Activated CD8-positive, alpha-beta T cell treated with anti-CD3 and anti-CD28 coated beads, Interleukin-2, amount 10 ng/mL, durations not matched to agents 7 days and 5 days (primary cell): ENCODE results near the gene STEAP1. TPM values are rescaled to one million over a fixed set of nuclear protein-coding genes. Genes with fewer than 3 reads are reported as not detected.
"Not testable (repeated sequence)": the region's sequence is repeated elsewhere in the genome, so short reads cannot be mapped to it uniquely, and the experiment has no call there.

Source experiments
- ATAC-seq: fragments of 150-1000 bp; cut with Tn5 transposase; one replicate; pipeline ENCODE4 v1.10.0; 2021; ENCODE audit warnings: moderate library complexity
- CTCF ChIA-PET: fragments of 350-600 bp; sonication (Branson Sonifier 250); formaldehyde crosslinking; loops from one replicate; lab custom pipeline; 2021; ENCODE audit warnings: antibody characterized with exemption; lab: Charles Lee
- POLR2A ChIA-PET: fragments of 350-600 bp; sonication (Branson Sonifier 250); formaldehyde crosslinking; loops from one replicate; lab custom pipeline; 2021; ENCODE audit warnings: antibody characterized with exemption; lab: Charles Lee
- DNase-seq: peaks from one replicate; pipeline ENCODE4 v3.0.0-alpha.2; 2020
- H3K27ac Mint-ChIP-seq: one replicate; pipeline ENCODE4 v1.8.0; 2021; ENCODE audit warnings: mild to moderate bottlenecking, mixed read lengths
- H3K27me3 Mint-ChIP-seq: one replicate; pipeline ENCODE4 v1.8.0; 2021; ENCODE audit warnings: low read depth, mixed read lengths
- H3K36me3 Mint-ChIP-seq: one replicate; pipeline ENCODE4 v1.8.0; 2021; ENCODE audit warnings: low read depth, mixed read lengths
- H3K4me1 Mint-ChIP-seq: one replicate; pipeline ENCODE4 v1.8.0; 2021; ENCODE audit warnings: low read depth, mixed read lengths
- H3K4me3 Mint-ChIP-seq: one replicate; pipeline ENCODE4 v1.8.0; 2021; ENCODE audit warnings: mild to moderate bottlenecking, mixed read lengths
- H3K9me3 Mint-ChIP-seq: one replicate; pipeline ENCODE4 v1.8.0; 2022; ENCODE audit warnings: mixed read lengths; ENCODE audit not compliant: insufficient read depth
- total RNA-seq, 2 experiments: library from RNA; stranded (reverse); gene quantifications; one replicate each; pipeline ENCODE4 v1.2.3, GENCODE V29; 2021

The STEAP1 gene
- total RNA-seq, 2 experiments from 2014 or later, result not detected

- H3K27ac Mint-ChIP-seq, result no peak overlapping the region
- CTCF ChIA-PET, result interaction anchor here (1.1 to 1.7 kb wide), 3 partner anchors 56 to 273 kb away, joined by 4 to 26 read pairs (median 5); partner anchors contain the start of gene STEAP2
- ATAC-seq (no peak), DNase-seq (no peak)
- H3K36me3 Mint-ChIP-seq, result no peaks in the 10 kb centered on the region
- H3K27me3 Mint-ChIP-seq, result peaks cover 22% of the 10 kb centered on the region
- POLR2A ChIA-PET, result no interaction called here
- no peak overlapping the region for H3K4me3 Mint-ChIP-seq
- no peaks in the 10 kb centered on the region for H3K9me3 Mint-ChIP-seq
- peaks cover 5% of the 10 kb centered on the region for H3K4me1 Mint-ChIP-seq
Measured at GRCh38 chr7:90155206-90155605, 937 bp downstream of the STEAP1 start.

GRCh38 chr7:90157331-90157730, 3.1 kb downstream of the STEAP1 start:
- H3K36me3 Mint-ChIP-seq, H3K4me1 Mint-ChIP-seq, H3K27ac Mint-ChIP-seq, H3K9me3 Mint-ChIP-seq, H3K4me3 Mint-ChIP-seq, ATAC-seq, DNase-seq, POLR2A ChIA-PET, CTCF ChIA-PET: not testable (repeated sequence)
- H3K27me3 Mint-ChIP-seq, result peaks cover 22% of the 10 kb centered on the region

GRCh38 chr7:90157761-90158350, 3.6 kb downstream of the STEAP1 start:
- CTCF ChIA-PET, result not testable (repeated sequence)

GRCh38 chr7:90163534-90163933, 9.3 kb downstream of the STEAP1 start:
- no peak for ATAC-seq
- no peak overlapping the region for H3K4me3 Mint-ChIP-seq
- no peaks in the 10 kb centered on the region for H3K9me3 Mint-ChIP-seq

More at GRCh38 chr7:90157761-90158350, 3.6 kb downstream of the STEAP1 start:
- POLR2A ChIA-PET, H3K27ac Mint-ChIP-seq, H3K4me3 Mint-ChIP-seq, H3K36me3 Mint-ChIP-seq, DNase-seq, ATAC-seq, H3K9me3 Mint-ChIP-seq, H3K4me1 Mint-ChIP-seq: not testable (repeated sequence)
- H3K27me3 Mint-ChIP-seq, result peaks cover 23% of the 10 kb centered on the region

GRCh38 chr7:90165724-90166123, 11.5 kb downstream of the STEAP1 start:
- Mint-ChIP-seq H3K4me1 (no peaks in the 10 kb centered on the region), H3K27me3 (peaks cover 24% of the 10 kb centered on the region), H3K9me3 (no peaks in the 10 kb centered on the region), H3K27ac (no peak overlapping the region), H3K4me3 (no peak overlapping the region), H3K36me3 (no peaks in the 10 kb centered on the region)
- POLR2A ChIA-PET, result no interaction called here
- CTCF ChIA-PET, result interaction anchor here (1.1 to 1.7 kb wide), 2 partner anchors 46 to 262 kb away, joined by 4 to 10 read pairs; partner anchors contain the start of gene STEAP2
- no peak for DNase-seq
- no peak for ATAC-seq

More at GRCh38 chr7:90163534-90163933, 9.3 kb downstream of the STEAP1 start:
- no peak for DNase-seq
- Mint-ChIP-seq H3K36me3 (no peaks in the 10 kb centered on the region), H3K4me1 (no peaks in the 10 kb centered on the region), H3K27ac (no peak overlapping the region), H3K27me3 (peaks cover 22% of the 10 kb centered on the region)
- POLR2A ChIA-PET, result no interaction called here
- CTCF ChIA-PET, result interaction anchor here (1.9 kb wide), 1 partner anchor 264 kb away, joined by 4 read pairs; no protein-coding TSS in a partner anchor

GRCh38 chr7:90166153-90166552, 11.9 kb downstream of the STEAP1 start:
- POLR2A ChIA-PET, result no interaction called here
- Mint-ChIP-seq H3K36me3 (no peaks in the 10 kb centered on the region), H3K4me1 (no peaks in the 10 kb centered on the region), H3K27me3 (peaks cover 28% of the 10 kb centered on the region), H3K9me3 (no peaks in the 10 kb centered on the region), H3K4me3 (no peak overlapping the region), H3K27ac (no peak overlapping the region)
- DNase-seq (no peak), ATAC-seq (no peak)
- CTCF ChIA-PET, result interaction anchor here (1.1 to 1.7 kb wide), 2 partner anchors 45 to 262 kb away, joined by 4 to 10 read pairs; partner anchors contain the start of gene STEAP2

- H3K36me3 Mint-ChIP-seq, result no peaks in the 10 kb centered on the region
- no peak for ATAC-seq
- no peak for DNase-seq
- H3K4me3 Mint-ChIP-seq, result no peak overlapping the region
- H3K9me3 Mint-ChIP-seq, result no peaks in the 10 kb centered on the region
- peaks cover 30% of the 10 kb centered on the region for H3K27me3 Mint-ChIP-seq
- H3K4me1 Mint-ChIP-seq, result no peaks in the 10 kb centered on the region
- POLR2A ChIA-PET, result no interaction called here
- H3K27ac Mint-ChIP-seq, result no peak overlapping the region
- CTCF ChIA-PET, result interaction anchor here (1.2 kb wide), 1 partner anchor 288 kb away, joined by 3 read pairs; no protein-coding TSS in a partner anchor
Measured at GRCh38 chr7:90167361-90167760, 13.1 kb downstream of the STEAP1 start.

GRCh38 chr7:90169891-90170290, 15.6 kb downstream of the STEAP1 start:
- ATAC-seq (no peak), DNase-seq (no peak)
- ChIA-PET CTCF (no interaction called here), POLR2A (no interaction called here)
- no peak overlapping the region for H3K27ac Mint-ChIP-seq
- H3K27me3 Mint-ChIP-seq, result peaks cover 15% of the 10 kb centered on the region
- H3K9me3 Mint-ChIP-seq, result peaks cover under 1% of the 10 kb centered on the region
- H3K4me1 Mint-ChIP-seq, result peaks cover 6% of the 10 kb centered on the region
- H3K36me3 Mint-ChIP-seq, result no peaks in the 10 kb centered on the region
- no peak overlapping the region for H3K4me3 Mint-ChIP-seq

GRCh38 chr7:90172121-90172520, 17.9 kb downstream of the STEAP1 start:
- CTCF ChIA-PET, result no interaction called here
- H3K36me3 Mint-ChIP-seq, result peaks cover under 1% of the 10 kb centered on the region

GRCh38 chr7:90172624-90173023, 18.4 kb downstream of the STEAP1 start:
- Mint-ChIP-seq H3K27ac (no peak overlapping the region), H3K4me1 (peaks cover 6% of the 10 kb centered on the region), H3K9me3 (peaks cover 10% of the 10 kb centered on the region), H3K36me3 (peaks cover 3% of the 10 kb centered on the region), H3K4me3 (no peak overlapping the region), H3K27me3 (peaks cover 7% of the 10 kb centered on the region)
- POLR2A ChIA-PET, result no interaction called here
- CTCF ChIA-PET, result no interaction called here
- DNase-seq (no peak), ATAC-seq (no peak)

More at GRCh38 chr7:90172121-90172520, 17.9 kb downstream of the STEAP1 start:
- POLR2A ChIA-PET, result no interaction called here
- Mint-ChIP-seq H3K4me1 (peaks cover 6% of the 10 kb centered on the region), H3K4me3 (no peak overlapping the region), H3K27ac (no peak overlapping the region), H3K27me3 (peaks cover 8% of the 10 kb centered on the region), H3K9me3 (peaks cover 10% of the 10 kb centered on the region)
- DNase-seq (no peak), ATAC-seq (no peak)

- DNase-seq (no peak), ATAC-seq (no peak)
- H3K4me1 Mint-ChIP-seq, result peaks cover 6% of the 10 kb centered on the region
- peaks cover 3% of the 10 kb centered on the region for H3K36me3 Mint-ChIP-seq
- peaks cover 10% of the 10 kb centered on the region for H3K9me3 Mint-ChIP-seq
- CTCF ChIA-PET, result no interaction called here
- H3K4me3 Mint-ChIP-seq, result no peak overlapping the region
- peaks cover 7% of the 10 kb centered on the region for H3K27me3 Mint-ChIP-seq
- POLR2A ChIA-PET, result no interaction called here
- no peak overlapping the region for H3K27ac Mint-ChIP-seq
Measured at GRCh38 chr7:90173127-90173844, 19.0 kb downstream of the STEAP1 start.

GRCh38 chr7:90175667-90176066, 21.4 kb downstream of the STEAP1 start:
- Mint-ChIP-seq H3K9me3 (peaks cover 10% of the 10 kb centered on the region), H3K27me3 (peaks cover 6% of the 10 kb centered on the region), H3K4me1 (peaks cover 22% of the 10 kb centered on the region), H3K36me3 (peaks cover 3% of the 10 kb centered on the region), H3K27ac (no peak overlapping the region), H3K4me3 (no peak overlapping the region)
- ChIA-PET CTCF (interaction anchor here (0.8 to 1.5 kb wide), 3 partner anchors 36 to 252 kb away, joined by 3 read pairs; partner anchors contain the start of gene STEAP2), POLR2A (no interaction called here)
- ATAC-seq, result no peak
- DNase-seq, result no peak
